HEK293T (cell line): ENCODE measurements around the gene UBE2S.

ENCODE experiments used
- CTCF ChIA-PET: fragments of 350-600 bp; formaldehyde crosslinking; extraction: SDS; loops from one replicate; lab custom pipeline; 2021; ENCODE audit warnings: antibody characterized with exemption, inconsistent platforms; lab: Yijun Ruan, JAX
- POLR2A ChIA-PET: fragments of 350-600 bp; formaldehyde crosslinking; extraction: SDS; loops from one replicate; lab custom pipeline; 2020; ENCODE audit warnings: antibody characterized with exemption, inconsistent platforms; lab: Yijun Ruan, JAX
- DNase-seq: peaks from one replicate; pipeline ENCODE4 v3.0.0; 2012; ENCODE audit warnings: mixed read lengths; ENCODE audit errors: extremely low spot score
- ARNT ChIP-seq: fragments of 450-650 bp; IDR thresholded peaks from 2 replicates; pipeline ENCODE4 v1.6.1; 2017; ENCODE audit warnings: mild to moderate bottlenecking
- BHLHE40 ChIP-seq: fragments of 450-650 bp; IDR thresholded peaks from 2 replicates; pipeline ENCODE4 v1.6.1; 2016; ENCODE audit warnings: mild to moderate bottlenecking, moderate library complexity, borderline replicate concordance
- CTBP1 ChIP-seq: fragments of 450-650 bp; IDR thresholded peaks from 2 replicates; pipeline ENCODE4 v1.6.1; 2016; ENCODE audit warnings: borderline replicate concordance
- ELF4 ChIP-seq: fragments of 450-650 bp; IDR thresholded peaks from 2 replicates; pipeline ENCODE4 v1.6.1; 2017; ENCODE audit warnings: antibody characterized with exemption
- FOXA1 ChIP-seq: fragments of 450-650 bp; IDR thresholded peaks from 2 replicates; pipeline ENCODE4 v1.6.1; 2016; ENCODE audit warnings: mild to moderate bottlenecking
- FOXK2 ChIP-seq: fragments of 450-650 bp; IDR thresholded peaks from 2 replicates; pipeline ENCODE4 v1.6.1; 2016; ENCODE audit warnings: mild to moderate bottlenecking
- FOXM1 ChIP-seq: fragments of 450-650 bp; IDR thresholded peaks from 2 replicates; pipeline ENCODE4 v1.6.1; 2017; ENCODE audit warnings: mild to moderate bottlenecking, borderline replicate concordance
- HDGF ChIP-seq: fragments of 450-650 bp; IDR thresholded peaks from 2 replicates; pipeline ENCODE4 v1.6.1; 2017; ENCODE audit warnings: antibody characterized with exemption, borderline replicate concordance
- L3MBTL2 ChIP-seq: fragments of 450-650 bp; conservative IDR thresholded peaks from 2 replicates; pipeline ENCODE4 v1.6.1; 2016; ENCODE audit warnings: mild to moderate bottlenecking
- LEF1 ChIP-seq: fragments of 450-650 bp; IDR thresholded peaks from 2 replicates; pipeline ENCODE4 v1.6.1; 2017; ENCODE audit warnings: mild to moderate bottlenecking, borderline replicate concordance
- NFRKB ChIP-seq: fragments of 450-650 bp; IDR thresholded peaks from 2 replicates; pipeline ENCODE4 v1.6.1; 2016; ENCODE audit warnings: mild to moderate bottlenecking, moderate library complexity
- SP1 ChIP-seq: fragments of 450-650 bp; IDR thresholded peaks from 2 replicates; pipeline ENCODE4 v1.6.1; 2017
- SUZ12 ChIP-seq: fragments of 450-650 bp; IDR thresholded peaks from 2 replicates; pipeline ENCODE4 v1.6.1; 2016; ENCODE audit warnings: mild to moderate bottlenecking
- TARDBP ChIP-seq: fragments of 450-650 bp; IDR thresholded peaks from 2 replicates; pipeline ENCODE4 v1.6.1; 2016
- ZNF384 ChIP-seq: fragments of 450-650 bp; IDR thresholded peaks from 2 replicates; pipeline ENCODE4 v1.6.1; 2016
- TF ChIP-seq, protein P1 (sequence below): fragments of 450-650 bp; IDR thresholded peaks from 2 replicates; pipeline ENCODE4 v1.6.1; 2016

UBE2S gene

DNA sequence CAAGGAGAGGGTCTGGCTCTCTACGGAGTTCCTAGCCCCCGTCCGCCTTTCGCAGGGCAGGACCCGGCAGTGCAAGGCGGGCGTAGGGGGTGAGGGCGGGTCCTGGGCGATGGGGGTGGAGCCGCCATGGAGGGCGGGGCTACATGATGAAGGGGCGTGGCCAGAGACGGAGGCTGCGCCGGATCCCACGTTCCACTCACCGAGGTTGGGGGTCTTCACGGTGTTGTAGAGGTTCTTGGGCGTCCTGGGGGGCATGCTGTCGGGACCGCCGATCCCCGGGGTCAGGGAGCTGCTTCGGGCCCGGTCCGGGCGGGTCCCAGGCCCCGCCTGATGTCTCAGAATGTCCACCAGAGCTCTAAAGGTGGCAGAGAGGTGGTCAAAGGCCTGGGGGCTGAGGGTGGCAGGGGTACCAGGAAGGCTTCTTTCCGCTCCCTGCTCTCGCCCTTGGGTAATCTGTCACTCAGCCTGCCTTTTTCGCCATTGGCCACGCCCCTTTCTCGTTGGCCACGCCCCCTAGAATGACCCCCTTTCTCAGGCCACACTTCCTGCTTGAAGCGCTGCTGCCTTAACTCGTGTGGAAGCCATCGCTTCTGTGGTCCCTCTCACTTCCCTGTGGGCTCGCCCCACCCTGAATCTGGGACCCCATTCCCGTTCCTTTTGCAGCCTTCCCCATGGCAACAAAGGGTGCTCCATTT is 33.0 kb upstream of the UBE2S start:
- CTCF ChIA-PET: no interaction called here
- DNase-seq: peak; percentile 85
- POLR2A ChIA-PET: no interaction called here
- TF ChIP-seq L3MBTL2 (no peak), SP1 (peak; percentile 47; the same call in 1 of the 2 replicates), TARDBP (no peak), HDGF (no peak), ZNF384 (no peak), FOXM1 (no peak), ARNT (no peak)
- TF ChIP-seq, protein P1, sequence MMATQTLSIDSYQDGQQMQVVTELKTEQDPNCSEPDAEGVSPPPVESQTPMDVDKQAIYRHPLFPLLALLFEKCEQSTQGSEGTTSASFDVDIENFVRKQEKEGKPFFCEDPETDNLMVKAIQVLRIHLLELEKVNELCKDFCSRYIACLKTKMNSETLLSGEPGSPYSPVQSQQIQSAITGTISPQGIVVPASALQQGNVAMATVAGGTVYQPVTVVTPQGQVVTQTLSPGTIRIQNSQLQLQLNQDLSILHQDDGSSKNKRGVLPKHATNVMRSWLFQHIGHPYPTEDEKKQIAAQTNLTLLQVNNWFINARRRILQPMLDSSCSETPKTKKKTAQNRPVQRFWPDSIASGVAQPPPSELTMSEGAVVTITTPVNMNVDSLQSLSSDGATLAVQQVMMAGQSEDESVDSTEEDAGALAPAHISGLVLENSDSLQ: peak; percentile 92

DNA sequence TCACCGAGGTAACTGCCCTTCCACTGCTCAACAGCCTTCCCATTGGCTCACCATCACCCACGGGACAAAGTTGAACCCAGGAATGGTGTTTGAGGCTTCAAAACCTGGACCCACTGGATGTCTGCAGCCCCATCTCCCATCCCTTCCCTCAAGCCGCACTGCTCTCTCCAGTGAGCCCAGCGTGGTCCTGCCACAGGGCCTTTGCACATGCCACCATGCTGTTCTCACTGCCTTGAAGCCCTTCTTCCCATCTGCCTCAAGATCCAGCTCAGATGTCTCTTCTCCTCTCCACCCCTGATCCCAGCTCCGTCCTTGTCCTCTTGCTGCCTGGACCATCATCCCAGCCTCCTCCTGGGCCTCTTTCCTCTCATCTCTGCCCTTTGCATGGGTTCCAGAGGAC is 31.5 kb upstream of the UBE2S start:
- TF ChIP-seq TARDBP (no peak), CTBP1 (no peak), ZNF384 (no peak), FOXK2 (no peak), HDGF (no peak), FOXM1 (no peak), ARNT (no peak), BHLHE40 (no peak), SP1 (no peak), FOXA1 (no peak), ELF4 (no peak), SUZ12 (no peak), L3MBTL2 (no peak), NFRKB (no peak), LEF1 (no peak)
- TF ChIP-seq, protein P1: no peak
- ChIA-PET CTCF (no interaction called here), POLR2A (interaction anchor here (0.6 kb wide), 1 partner anchor 147 kb away, joined by 3 read pairs; no protein-coding TSS in a partner anchor)
- DNase-seq: no peak

DNA sequence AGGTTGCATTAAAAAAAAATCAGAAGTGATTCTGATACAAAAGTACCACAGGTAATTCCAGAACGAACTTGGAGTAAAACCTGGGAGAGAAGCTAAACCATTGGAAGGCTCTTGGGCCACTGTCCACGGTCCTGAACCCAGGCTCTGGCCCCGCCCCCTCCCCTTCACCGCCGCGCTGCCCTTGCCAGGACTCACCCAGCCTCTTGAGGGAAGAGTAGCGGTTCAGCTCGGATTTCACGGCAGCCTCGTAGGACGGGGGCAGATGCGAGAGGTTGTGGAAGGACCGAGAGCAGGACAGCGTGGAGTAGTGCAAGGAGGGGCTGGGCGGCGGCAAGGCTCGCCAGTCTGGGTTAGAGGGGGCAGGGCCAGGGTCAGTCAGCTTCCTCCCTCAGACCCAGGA is 29.8 kb upstream of the UBE2S start:
- ChIA-PET CTCF (no interaction called here), POLR2A (interaction anchor here (0.6 to 1.3 kb wide), 2 partner anchors 87 to 178 kb away, joined by 3 to 4 read pairs; partner anchors contain the start of gene PPP6R1)
- peak; percentile 77 for DNase-seq
- no peak for TF ChIP-seq NFRKB
- TF ChIP-seq BHLHE40: no peak
- no peak for TF ChIP-seq ZNF384
- no peak for TF ChIP-seq TARDBP
- no peak for TF ChIP-seq FOXM1
- TF ChIP-seq FOXA1: no peak
- no peak for TF ChIP-seq SP1

DNA sequence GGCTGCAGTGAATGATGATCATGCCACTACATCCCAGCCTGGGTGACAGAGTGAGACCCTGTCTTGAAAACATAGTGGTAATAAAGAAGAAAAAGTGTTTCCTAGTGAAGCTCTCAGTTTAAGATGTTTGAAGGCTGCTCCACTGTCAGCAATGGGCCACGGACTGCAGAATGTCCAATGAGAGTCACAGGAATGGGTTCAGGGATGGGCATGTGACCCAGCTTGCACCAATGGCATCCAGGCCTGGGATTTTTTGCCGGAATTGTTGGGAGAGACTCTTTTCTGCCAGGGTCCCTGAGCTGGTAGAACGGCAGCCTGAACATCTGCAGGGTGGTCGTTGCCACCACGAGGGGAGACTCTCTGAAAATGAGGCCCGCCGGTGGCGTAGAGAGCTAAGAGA is 29.3 kb upstream of the UBE2S start:
- ChIA-PET CTCF (no interaction called here), POLR2A (interaction anchor here (0.6 to 1.3 kb wide), 2 partner anchors 52 to 178 kb away, joined by 3 to 4 read pairs; partner anchors contain the start of gene PPP6R1)
- no peak for DNase-seq
- no peak for TF ChIP-seq FOXK2
- no peak for TF ChIP-seq L3MBTL2

DNA sequence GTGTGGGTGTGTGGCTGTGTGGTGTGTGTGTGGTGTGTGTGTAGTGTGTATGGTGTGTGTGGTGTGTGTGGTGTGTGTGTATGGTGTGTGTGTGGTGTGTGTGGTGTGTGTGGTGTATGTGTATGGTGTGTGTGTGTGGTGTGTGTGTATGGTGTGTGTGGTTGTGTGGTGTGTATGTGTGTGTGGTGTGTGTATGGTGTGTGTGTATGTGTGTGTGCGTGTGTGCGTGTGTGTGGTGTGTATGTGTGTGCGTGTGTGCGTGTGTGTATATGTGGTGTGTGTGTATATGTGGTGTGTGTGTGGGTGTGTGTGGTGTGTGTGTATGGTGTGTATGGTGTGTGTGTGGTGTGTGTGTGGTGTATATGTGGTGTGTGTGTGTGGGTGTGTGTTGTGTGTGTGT is 27.4 kb upstream of the UBE2S start:
- TF ChIP-seq ARNT: no peak
- no peak for TF ChIP-seq FOXK2
- TF ChIP-seq SUZ12: no peak
- TF ChIP-seq, protein P1: no peak
- TF ChIP-seq ELF4: no peak
- no peak for TF ChIP-seq SP1
- TF ChIP-seq LEF1: no peak
- no peak for TF ChIP-seq FOXM1
- no peak for TF ChIP-seq CTBP1
- TF ChIP-seq FOXA1: no peak
- no peak for TF ChIP-seq TARDBP
- no peak for TF ChIP-seq BHLHE40
- no peak for TF ChIP-seq HDGF
- no peak for TF ChIP-seq ZNF384
- TF ChIP-seq L3MBTL2: no peak
- TF ChIP-seq NFRKB: no peak
- ChIA-PET POLR2A (no interaction called here), CTCF (no interaction called here)
- DNase-seq: no peak

DNA sequence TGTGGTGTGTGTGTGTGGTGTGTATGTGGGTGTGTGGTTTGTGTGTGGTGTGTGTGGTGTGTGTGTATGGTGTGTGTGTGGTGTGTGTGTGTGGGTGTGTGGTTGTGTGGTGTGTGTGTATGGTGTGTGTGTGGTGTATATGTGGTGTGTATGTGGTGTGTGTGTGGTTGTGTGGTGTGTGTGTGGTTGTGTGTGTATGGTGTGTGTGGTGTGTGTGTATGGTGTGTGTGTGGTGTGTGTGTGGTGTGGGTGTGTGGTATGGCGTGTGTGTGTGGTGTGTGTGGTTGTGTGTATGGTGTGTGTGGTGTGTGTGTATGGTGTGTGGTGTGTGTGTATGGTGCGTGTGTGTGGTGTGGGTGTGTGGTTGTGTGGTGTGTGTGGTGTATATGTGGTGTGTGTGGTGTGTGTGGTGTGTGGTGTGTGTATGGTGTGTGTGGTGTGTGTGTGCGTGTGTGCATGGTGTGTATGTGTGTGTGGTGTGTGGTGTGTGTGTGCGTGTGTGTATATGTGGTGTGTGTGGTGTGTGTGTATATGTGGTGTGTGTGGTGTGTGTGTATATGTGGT is 26.9 kb upstream of the UBE2S start:
- no peak for DNase-seq
- CTCF ChIA-PET: no interaction called here
- POLR2A ChIA-PET: no interaction called here
- no peak for TF ChIP-seq ELF4
- TF ChIP-seq HDGF: no peak
- TF ChIP-seq BHLHE40: no peak
- no peak for TF ChIP-seq CTBP1
- no peak for TF ChIP-seq LEF1
- no peak for TF ChIP-seq SP1
- TF ChIP-seq L3MBTL2: no peak
- TF ChIP-seq ARNT: no peak
- no peak for TF ChIP-seq ZNF384
- TF ChIP-seq TARDBP: no peak
